ENCODE measurements around the gene EEF1B2. TPM values are rescaled to one million over a fixed set of nuclear protein-coding genes. Genes with fewer than 3 reads are reported as not detected.
A peak's percentile ranks its signal among the peaks of the same experiment; 100 is the strongest.
"Not testable (repeated sequence)": the region's sequence is repeated elsewhere in the genome, so short reads cannot be mapped to it uniquely, and the experiment has no call there.

EEF1B2 gene
- 100 to 1,000 TPM; 367 to 387 TPM for total RNA-seq
- polyA plus RNA-seq = 1,000 to 10,000 TPM in 1 of 2 donors, 100 to 1,000 TPM in 1; 744 to 1,663 TPM
- long read RNA-seq, donor 1, transcript EEF1B2-203 (6 exons, 1,098 nt) = major isoform, 240 of 274 reads
- long read RNA-seq, donor 1, partial matches to known transcripts = 7 of 274 reads
- long read RNA-seq, donor 1, other reads (novel, unspliced or antisense) = 18 of 274 reads
- long read RNA-seq, donor 2, transcript EEF1B2-203 (6 exons, 1,098 nt) = major isoform, 88 of 106 reads
- long read RNA-seq, donor 2, transcript EEF1B2-201 (7 exons, 844 nt) = minor isoform, 7 of 106 reads
- long read RNA-seq, donor 2, partial matches to known transcripts = 4 of 106 reads
- long read RNA-seq, donor 2, other reads (novel, unspliced or antisense) = 7 of 106 reads

DNA sequence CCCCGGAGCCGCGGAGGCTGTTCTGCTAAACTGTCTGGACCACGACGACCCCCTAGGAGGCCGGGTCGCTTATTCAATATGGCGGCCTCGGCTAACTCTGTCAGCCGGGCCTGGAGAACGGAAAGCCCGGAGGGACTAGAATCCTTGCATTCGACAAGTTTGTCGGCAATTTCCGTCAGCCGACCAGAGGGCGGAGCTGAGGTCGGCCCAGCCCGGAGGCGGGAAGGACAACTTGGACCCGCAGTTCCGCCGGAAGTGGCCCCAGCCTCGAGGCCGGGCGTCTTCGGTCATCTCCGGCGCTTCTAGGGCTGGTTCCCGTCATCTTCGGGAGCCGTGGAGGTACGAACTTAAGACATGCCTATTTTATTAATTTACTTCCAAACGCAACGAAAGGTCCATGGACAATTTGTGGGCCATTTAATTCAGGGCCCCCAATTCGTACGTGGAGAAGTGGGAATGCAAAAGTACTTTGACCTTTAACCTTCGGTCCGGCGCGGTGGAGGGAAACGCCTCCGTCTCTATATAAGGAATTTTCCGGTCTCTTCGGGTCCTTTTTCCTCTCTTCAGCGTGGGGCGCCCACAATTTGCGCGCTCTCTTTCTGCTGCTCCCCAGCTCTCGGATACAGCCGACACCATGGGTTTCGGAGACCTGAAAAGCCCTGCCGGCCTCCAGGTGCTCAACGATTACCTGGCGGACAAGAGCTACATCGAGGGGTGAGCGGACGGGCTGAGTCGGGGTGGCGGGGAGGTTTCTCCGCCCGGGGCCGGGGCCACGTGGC, at the start of gene EEF1B2, which contains the start of gene NDUFS1:
Gene EEF1B2, plus strand, starts transcription at position 550 of the 779 bp plus-strand sequence. Its CDS starts 85 bp downstream, at position 635.
Gene NDUFS1, minus strand, starts transcription at position 99 of the 779 bp plus-strand sequence. CDS start 5,766 bp downstream, outside the sequence.
- H3K4me1 ChIP-seq (ENCODE audit: control insufficient read depth in 1 of 2, insufficient read depth in 2 of 2, low read length in 2 of 2) = peaks cover 0 to 3% of the 10 kb centered on the region in 2 donors
- H3K9me3 ChIP-seq (ENCODE audit: control insufficient read depth, low read length) = no peaks in the 10 kb centered on the region
- H3K36me3 ChIP-seq (ENCODE audit: control insufficient read depth in 1 of 2, insufficient read depth in 2 of 2, low read length in 1 of 2) = peaks cover 0 to 2% of the 10 kb centered on the region in 2 donors
- H3K27ac ChIP-seq (ENCODE audit: low read depth in 1 of 2, low read length in 2 of 2) = peak within 1 kb of the TSS; percentile 57 to 88
- DNase-seq (peak; percentile 98 to 99), ATAC-seq (ENCODE audit: low FRiP score) (peak; percentile 99)
- no peaks in the 10 kb centered on the region for H3K27me3 ChIP-seq (ENCODE audit: control insufficient read depth in 1 of 2, insufficient read depth in 2 of 2, low read length in 1 of 2)
- peak within 1 kb of the TSS; percentile 72 to 92 for H3K4me3 ChIP-seq (ENCODE audit: low read length in 2 of 2)
- 0% methylated on average over 64 of the region's 64 CpGs for WGBS, 2 donors
- intact Hi-C loops (cut with DNase I) = loop anchor here (2.0 to 5.0 kb wide), 3 partner anchors 72 to 283 kb away; partner anchors contain the start of genes INO80D (in 2 of the 2) and ADAM23 (in 1 of the 2)

DNA sequence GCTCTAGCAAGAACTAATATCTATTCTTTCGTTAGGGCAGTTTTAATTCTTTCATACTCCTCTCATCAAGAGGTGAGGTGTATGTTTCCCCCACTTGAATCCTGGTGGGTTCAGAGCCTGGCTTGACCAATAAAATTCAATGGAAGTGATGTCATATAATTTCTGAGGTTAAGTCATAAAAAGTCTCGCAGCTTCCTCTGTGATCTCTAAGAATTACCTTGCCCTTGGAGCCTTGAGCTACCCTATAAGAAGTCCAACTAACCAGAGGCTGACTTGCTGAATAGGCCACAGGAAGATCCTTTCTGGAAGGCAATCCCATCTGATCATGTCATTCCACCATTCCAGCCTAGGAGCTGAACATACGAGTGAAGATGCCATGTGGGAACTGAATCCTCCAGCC, 47.6 kb upstream of the EEF1B2 start:
- intact Hi-C loops (cut with DNase I) = no loop called here
- ATAC-seq (ENCODE audit: low FRiP score) (no peak), DNase-seq (no peak)
- H3K27ac ChIP-seq (ENCODE audit: low read depth in 1 of 2, low read length in 2 of 2) = no peak overlapping the region
- H3K36me3 ChIP-seq (ENCODE audit: control insufficient read depth in 1 of 2, insufficient read depth in 2 of 2, low read length in 1 of 2) = peaks cover 5 to 9% of the 10 kb centered on the region in 2 donors
- H3K4me1 ChIP-seq (ENCODE audit: control insufficient read depth in 1 of 2, insufficient read depth in 2 of 2, low read length in 2 of 2) = no peaks in the 10 kb centered on the region
- 94 to 96% methylated on average over 3 of the region's 3 CpGs for WGBS, 2 donors
- peaks cover 2% of the 10 kb centered on the region for H3K9me3 ChIP-seq (ENCODE audit: control insufficient read depth, low read length)
- H3K4me3 ChIP-seq (ENCODE audit: low read length in 2 of 2) = no peak overlapping the region
- H3K27me3 ChIP-seq (ENCODE audit: control insufficient read depth in 1 of 2, insufficient read depth in 2 of 2, low read length in 1 of 2) = no peaks in the 10 kb centered on the region

DNA sequence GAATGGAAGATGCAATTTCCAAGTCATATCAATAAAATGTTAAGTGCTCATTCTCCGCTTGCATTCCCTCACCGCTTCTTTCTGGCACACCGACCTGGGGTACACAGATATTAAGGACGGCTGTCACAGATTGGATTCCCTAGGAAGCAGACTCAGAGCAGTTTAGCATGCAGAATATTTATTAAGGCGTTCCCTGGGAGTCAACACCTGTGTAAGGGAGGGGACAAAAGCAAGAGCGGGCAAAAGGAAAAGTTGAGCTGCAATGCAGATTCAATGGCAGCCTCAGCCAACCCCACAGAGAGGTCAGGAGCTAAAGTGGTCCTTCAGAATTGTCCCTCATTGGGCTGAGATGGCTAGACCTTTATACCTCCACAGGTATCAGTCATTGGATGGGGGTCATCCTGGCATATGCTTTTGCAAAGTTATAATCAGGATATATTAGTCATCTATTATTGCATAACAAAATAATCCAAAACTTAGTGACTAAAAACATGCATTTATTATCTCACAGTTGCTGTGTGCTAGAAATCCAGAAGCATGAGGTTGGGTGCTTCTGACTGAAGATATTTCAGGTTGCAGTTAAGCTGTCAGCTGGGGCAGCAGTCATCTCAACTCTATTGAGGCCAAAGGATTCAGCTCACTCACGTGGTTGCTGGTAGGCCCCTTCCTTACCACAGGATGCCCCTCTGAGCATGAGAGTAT, 46.7 kb upstream of the EEF1B2 start:
- no peaks in the 10 kb centered on the region for H3K27me3 ChIP-seq (ENCODE audit: control insufficient read depth in 1 of 2, insufficient read depth in 2 of 2, low read length in 1 of 2)
- intact Hi-C loops (cut with DNase I) = no loop called here
- H3K9me3 ChIP-seq (ENCODE audit: control insufficient read depth, low read length) = peaks cover 2% of the 10 kb centered on the region
- WGBS, 2 donors = 91% methylated on average over 7 of the region's 7 CpGs
- ATAC-seq (ENCODE audit: low FRiP score) (no peak), DNase-seq (no peak)
- H3K4me3 ChIP-seq (ENCODE audit: low read length in 2 of 2) = no peak overlapping the region
- no peaks in the 10 kb centered on the region for H3K4me1 ChIP-seq (ENCODE audit: control insufficient read depth in 1 of 2, insufficient read depth in 2 of 2, low read length in 2 of 2)
- no peak overlapping the region for H3K27ac ChIP-seq (ENCODE audit: low read depth in 1 of 2, low read length in 2 of 2)
- H3K36me3 ChIP-seq (ENCODE audit: control insufficient read depth in 1 of 2, insufficient read depth in 2 of 2, low read length in 1 of 2) = peaks cover 5 to 9% of the 10 kb centered on the region in 2 donors

DNA sequence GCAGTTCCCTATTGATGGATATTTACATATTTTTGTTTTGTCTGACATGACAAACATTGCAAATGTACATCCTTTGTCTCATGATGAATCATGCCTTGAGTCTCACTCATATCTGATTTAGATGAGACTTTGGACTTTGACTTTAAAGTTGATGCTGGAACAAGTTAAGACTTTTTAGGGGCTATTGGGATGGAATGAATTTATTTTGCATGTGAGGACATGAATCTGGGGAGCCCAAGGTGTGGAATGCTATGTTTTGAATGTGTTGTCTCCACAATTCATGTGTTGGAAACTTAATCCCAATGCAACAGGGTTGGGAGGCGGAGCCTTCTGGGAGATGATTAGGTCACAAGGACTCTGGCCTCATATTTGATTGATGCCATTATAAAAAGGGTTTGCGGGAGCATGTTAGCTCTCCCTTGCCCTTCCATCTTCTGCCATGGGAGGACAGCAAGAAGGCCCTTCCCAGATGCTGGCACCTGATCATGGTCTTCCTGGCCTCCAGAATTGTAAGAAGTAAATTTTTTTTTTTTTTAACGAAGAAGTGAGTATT, 44.6 kb upstream of the EEF1B2 start:
- no peaks in the 10 kb centered on the region for H3K27me3 ChIP-seq (ENCODE audit: control insufficient read depth in 1 of 2, insufficient read depth in 2 of 2, low read length in 1 of 2)
- peaks cover 2% of the 10 kb centered on the region for H3K9me3 ChIP-seq (ENCODE audit: control insufficient read depth, low read length)
- no peak overlapping the region for H3K27ac ChIP-seq (ENCODE audit: low read depth in 1 of 2, low read length in 2 of 2)
- peaks cover 5 to 9% of the 10 kb centered on the region in 2 donors for H3K36me3 ChIP-seq (ENCODE audit: control insufficient read depth in 1 of 2, insufficient read depth in 2 of 2, low read length in 1 of 2)
- WGBS, 2 donors = 97% methylated on average over 3 of the region's 3 CpGs
- no peaks in the 10 kb centered on the region for H3K4me1 ChIP-seq (ENCODE audit: control insufficient read depth in 1 of 2, insufficient read depth in 2 of 2, low read length in 2 of 2)
- intact Hi-C loops (cut with DNase I) = no loop called here
- DNase-seq (no peak), ATAC-seq (ENCODE audit: low FRiP score) (no peak)
- no peak overlapping the region for H3K4me3 ChIP-seq (ENCODE audit: low read length in 2 of 2)

DNA sequence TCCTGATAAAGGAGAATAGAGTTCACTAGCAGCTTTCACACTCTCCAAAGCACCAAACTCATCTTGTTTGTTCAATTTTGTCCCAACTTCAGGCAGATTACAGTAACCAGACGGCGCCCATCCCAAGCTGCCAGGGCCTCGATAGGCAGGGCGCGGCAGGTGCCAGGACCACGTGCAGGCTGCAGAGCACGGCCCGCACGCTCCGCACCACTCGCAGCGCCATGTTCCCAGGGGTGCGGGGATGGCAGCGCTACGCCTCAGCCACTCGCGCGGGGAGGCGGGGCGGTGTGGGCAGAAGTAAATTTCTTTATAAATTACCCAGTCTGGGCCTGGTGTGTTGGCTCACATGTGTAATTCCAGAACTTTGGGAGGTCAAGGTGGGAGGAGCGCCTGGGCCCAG, 43.4 kb upstream of the EEF1B2 start:
- H3K4me1 ChIP-seq (ENCODE audit: control insufficient read depth in 1 of 2, insufficient read depth in 2 of 2, low read length in 2 of 2) = no peaks in the 10 kb centered on the region
- intact Hi-C loops (cut with DNase I) = no loop called here
- 94 to 96% methylated on average over 21 of the region's 21 CpGs for WGBS, 2 donors
- ATAC-seq (ENCODE audit: low FRiP score) = no peak
- no peak overlapping the region for H3K4me3 ChIP-seq (ENCODE audit: low read length in 2 of 2)
- H3K27me3 ChIP-seq (ENCODE audit: control insufficient read depth in 1 of 2, insufficient read depth in 2 of 2, low read length in 1 of 2) = no peaks in the 10 kb centered on the region
- peaks cover 7 to 9% of the 10 kb centered on the region in 2 donors for H3K36me3 ChIP-seq (ENCODE audit: control insufficient read depth in 1 of 2, insufficient read depth in 2 of 2, low read length in 1 of 2)
- H3K9me3 ChIP-seq (ENCODE audit: control insufficient read depth, low read length) = peaks cover 4% of the 10 kb centered on the region
- no peak overlapping the region for H3K27ac ChIP-seq (ENCODE audit: low read depth in 1 of 2, low read length in 2 of 2)
- no peak for DNase-seq

DNA sequence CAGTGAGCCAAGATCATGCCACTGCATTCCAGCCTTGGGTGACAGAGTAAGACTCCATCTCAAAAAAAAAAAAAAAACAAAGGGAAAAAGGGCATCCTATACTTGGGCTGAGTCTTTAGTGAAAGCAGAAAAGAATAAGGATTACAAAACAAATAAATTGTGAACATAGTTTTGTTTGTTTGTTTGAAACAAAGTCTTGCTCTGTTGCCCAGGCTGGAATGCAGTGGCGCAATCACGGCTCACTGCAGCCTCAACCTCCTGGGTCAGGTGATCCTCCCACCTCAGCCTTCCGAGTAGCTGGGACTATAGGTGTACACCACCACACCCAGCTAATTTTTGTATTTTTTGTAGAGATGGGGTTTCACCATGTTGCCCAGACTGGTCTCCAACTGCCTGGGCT, 37.1 kb upstream of the EEF1B2 start:
- DNase-seq; H3K27ac ChIP-seq (ENCODE audit: low read depth in 1 of 2, low read length in 2 of 2); ATAC-seq (ENCODE audit: low FRiP score); intact Hi-C loops (cut with DNase I); H3K36me3 ChIP-seq (ENCODE audit: control insufficient read depth in 1 of 2, insufficient read depth in 2 of 2, low read length in 1 of 2); H3K4me3 ChIP-seq (ENCODE audit: low read length in 2 of 2); H3K4me1 ChIP-seq (ENCODE audit: control insufficient read depth in 1 of 2, insufficient read depth in 2 of 2, low read length in 2 of 2); H3K27me3 ChIP-seq (ENCODE audit: control insufficient read depth in 1 of 2, insufficient read depth in 2 of 2, low read length in 1 of 2); H3K9me3 ChIP-seq (ENCODE audit: control insufficient read depth, low read length): not testable (repeated sequence)
- 97 to 99% methylated on average over 3 of the region's 3 CpGs for WGBS, 2 donors

DNA sequence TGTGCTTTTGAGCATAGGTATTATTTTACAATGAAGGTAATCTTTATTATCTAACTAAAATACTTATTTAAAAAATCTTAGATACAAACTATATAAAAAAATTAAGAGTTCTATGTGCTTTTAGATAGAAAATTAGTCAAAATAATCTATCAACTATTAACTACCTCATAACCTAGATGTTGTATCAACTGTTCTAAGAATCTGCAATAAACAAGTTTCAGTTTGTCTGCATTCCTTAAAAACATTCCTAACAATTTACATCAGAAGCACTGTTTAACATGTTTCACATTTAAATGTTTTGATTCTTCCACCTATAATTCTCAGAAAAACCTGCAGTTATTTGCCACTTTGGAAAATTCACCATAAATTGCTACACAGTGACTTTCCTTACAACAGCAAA, 33.8 kb upstream of the EEF1B2 start:
- DNase-seq (no peak), ATAC-seq (ENCODE audit: low FRiP score) (no peak)
- Histone ChIP-seq H3K27me3 (ENCODE audit: control insufficient read depth in 1 of 2, insufficient read depth in 2 of 2, low read length in 1 of 2) (no peaks in the 10 kb centered on the region), H3K4me1 (ENCODE audit: control insufficient read depth in 1 of 2, insufficient read depth in 2 of 2, low read length in 2 of 2) (no peaks in the 10 kb centered on the region), H3K9me3 (ENCODE audit: control insufficient read depth, low read length) (no peaks in the 10 kb centered on the region), H3K27ac (ENCODE audit: low read depth in 1 of 2, low read length in 2 of 2) (no peak overlapping the region), H3K4me3 (ENCODE audit: low read length in 2 of 2) (no peak overlapping the region), H3K36me3 (ENCODE audit: control insufficient read depth in 1 of 2, insufficient read depth in 2 of 2, low read length in 1 of 2) (peaks cover 0 to 2% of the 10 kb centered on the region in 2 donors)
- intact Hi-C loops (cut with DNase I) = no loop called here

DNA sequence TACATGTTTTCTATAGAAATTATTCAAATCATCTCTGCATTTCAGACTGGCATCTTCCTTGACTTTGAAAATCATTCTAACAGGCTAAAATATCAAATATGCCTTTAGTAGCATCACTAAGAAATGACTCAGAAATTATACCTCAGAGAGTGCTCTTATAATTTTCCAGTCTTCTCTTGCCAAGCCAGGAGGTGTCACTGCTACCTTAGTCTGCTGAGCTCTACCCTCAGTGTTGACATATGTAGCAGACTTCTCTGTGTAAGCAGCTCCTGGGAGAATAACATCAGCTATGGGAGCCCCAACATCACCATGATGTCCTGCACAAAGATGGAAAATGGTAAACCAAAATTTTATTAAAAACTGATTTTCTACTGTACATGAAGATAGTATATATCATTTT, 32.0 kb upstream of the EEF1B2 start:
- H3K27me3 ChIP-seq (ENCODE audit: control insufficient read depth in 1 of 2, insufficient read depth in 2 of 2, low read length in 1 of 2) = no peaks in the 10 kb centered on the region
- ATAC-seq (ENCODE audit: low FRiP score) (no peak), DNase-seq (no peak)
- no peak overlapping the region for H3K27ac ChIP-seq (ENCODE audit: low read depth in 1 of 2, low read length in 2 of 2)
- H3K4me3 ChIP-seq (ENCODE audit: low read length in 2 of 2) = no peak overlapping the region
- H3K9me3 ChIP-seq (ENCODE audit: control insufficient read depth, low read length) = no peaks in the 10 kb centered on the region
- intact Hi-C loops (cut with DNase I) = no loop called here
- H3K36me3 ChIP-seq (ENCODE audit: control insufficient read depth in 1 of 2, insufficient read depth in 2 of 2, low read length in 1 of 2) = peaks cover 0 to under 1% of the 10 kb centered on the region in 2 donors
- no peaks in the 10 kb centered on the region for H3K4me1 ChIP-seq (ENCODE audit: control insufficient read depth in 1 of 2, insufficient read depth in 2 of 2, low read length in 2 of 2)

All from aorta (tissue), 5 donors.